Neural progenitor cell (in vitro differentiated cells): ENCODE data around the gene HS6ST3.

Experiments used
- EZH2 ChIP-seq: fragments of 200-600 bp; sonication (generic); IDR thresholded peaks from 2 replicates; pipeline ENCODE4 v1.6.1; 2017; ENCODE audit warnings: antibody characterized with exemption, mild to moderate bottlenecking, moderate library complexity
- TF ChIP-seq, protein P1 (sequence below): fragments of 200-600 bp; sonication (generic); IDR thresholded peaks from 2 replicates; pipeline ENCODE4 v1.5.1; 2017; ENCODE audit warnings: antibody characterized with exemption, mild to moderate bottlenecking

GRCh38 chr13:96519380-96519779, 429.5 kb downstream of the HS6ST3 start:
- TF ChIP-seq, protein P1, sequence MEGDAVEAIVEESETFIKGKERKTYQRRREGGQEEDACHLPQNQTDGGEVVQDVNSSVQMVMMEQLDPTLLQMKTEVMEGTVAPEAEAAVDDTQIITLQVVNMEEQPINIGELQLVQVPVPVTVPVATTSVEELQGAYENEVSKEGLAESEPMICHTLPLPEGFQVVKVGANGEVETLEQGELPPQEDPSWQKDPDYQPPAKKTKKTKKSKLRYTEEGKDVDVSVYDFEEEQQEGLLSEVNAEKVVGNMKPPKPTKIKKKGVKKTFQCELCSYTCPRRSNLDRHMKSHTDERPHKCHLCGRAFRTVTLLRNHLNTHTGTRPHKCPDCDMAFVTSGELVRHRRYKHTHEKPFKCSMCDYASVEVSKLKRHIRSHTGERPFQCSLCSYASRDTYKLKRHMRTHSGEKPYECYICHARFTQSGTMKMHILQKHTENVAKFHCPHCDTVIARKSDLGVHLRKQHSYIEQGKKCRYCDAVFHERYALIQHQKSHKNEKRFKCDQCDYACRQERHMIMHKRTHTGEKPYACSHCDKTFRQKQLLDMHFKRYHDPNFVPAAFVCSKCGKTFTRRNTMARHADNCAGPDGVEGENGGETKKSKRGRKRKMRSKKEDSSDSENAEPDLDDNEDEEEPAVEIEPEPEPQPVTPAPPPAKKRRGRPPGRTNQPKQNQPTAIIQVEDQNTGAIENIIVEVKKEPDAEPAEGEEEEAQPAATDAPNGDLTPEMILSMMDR: no peak
- TF ChIP-seq EZH2: no peak
